Brain microvascular endothelial cell (primary cell): ENCODE measurements around the gene NDRG4.

Experiments
- DNase-seq: peaks from one replicate; pipeline ENCODE4 v3.0.0-alpha.2; 2020
- H3K27ac ChIP-seq: fragments of 250-450 bp; sonication (Bioruptor Pico); 2 replicates; pipeline ENCODE4 v1.5.1; 2020; ENCODE audit warnings: mild to moderate bottlenecking, moderate library complexity
- H3K27me3 ChIP-seq: fragments of 250-450 bp; sonication (Bioruptor Pico); replicated peaks from 2 replicates; pipeline ENCODE4 v1.5.1; 2020; ENCODE audit warnings: mild to moderate bottlenecking
- H3K36me3 ChIP-seq: fragments of 250-450 bp; sonication (Bioruptor Pico); replicated peaks from 2 replicates; pipeline ENCODE4 v1.5.1; 2020; ENCODE audit warnings: mild to moderate bottlenecking
- H3K4me3 ChIP-seq: 2 replicates; pipeline ENCODE4 v1.5.1; 2011; ENCODE audit warnings: low read depth, mild to moderate bottlenecking, control low read depth, low read length, moderate library complexity
- CTCF ChIP-seq: IDR thresholded peaks from 2 replicates; pipeline ENCODE4 v1.5.1; 2011; ENCODE audit warnings: low read depth, mild to moderate bottlenecking, moderate library complexity, low read length, control low read depth, inconsistent platforms; ENCODE audit errors: missing control alignments
- in situ Hi-C: cut with HindIII; loops from 2 replicates; pipeline ENCODE4 v1.10.0; 2017; ENCODE audit warnings: low sequenced_read_pairs, low pct_ligation_motif_present

Gene NDRG4

GRCh38 chr16:58503863-58504688 is 4.1 kb downstream of the NDRG4 start:
- DNase-seq: no peak
- H3K4me3 ChIP-seq: no peak overlapping the region
- H3K27ac ChIP-seq: no peak overlapping the region
- H3K36me3 ChIP-seq: no peaks in the 10 kb centered on the region
- in situ Hi-C loops: no loop called here
- no peak for TF ChIP-seq CTCF
- no peaks in the 10 kb centered on the region for H3K27me3 ChIP-seq

- in situ Hi-C loops: no loop called here
Observed at GRCh38 chr16:58506241-58507194, 6.6 kb downstream of the NDRG4 start.

GRCh38 chr16:58507195-58507962 is 7.4 kb downstream of the NDRG4 start:
- Histone ChIP-seq H3K27ac (no peak overlapping the region), H3K27me3 (no peaks in the 10 kb centered on the region), H3K4me3 (no peak overlapping the region), H3K36me3 (no peaks in the 10 kb centered on the region)
- no peak for DNase-seq
- TF ChIP-seq CTCF: no peak
- in situ Hi-C loops: no loop called here

More at GRCh38 chr16:58506241-58507194, 6.6 kb downstream of the NDRG4 start:
- Histone ChIP-seq H3K36me3 (no peaks in the 10 kb centered on the region), H3K27ac (no peak overlapping the region), H3K27me3 (no peaks in the 10 kb centered on the region), H3K4me3 (no peak overlapping the region)
- no peak for DNase-seq
- no peak for TF ChIP-seq CTCF

- no peak for TF ChIP-seq CTCF
- no peak for DNase-seq
- Histone ChIP-seq H3K27me3 (no peaks in the 10 kb centered on the region), H3K27ac (no peak overlapping the region), H3K4me3 (no peak overlapping the region), H3K36me3 (no peaks in the 10 kb centered on the region)
- in situ Hi-C loops: no loop called here
Observed at GRCh38 chr16:58507963-58508670, 8.2 kb downstream of the NDRG4 start.

GRCh38 chr16:58508671-58509251 is 8.8 kb downstream of the NDRG4 start:
- Histone ChIP-seq H3K36me3 (no peaks in the 10 kb centered on the region), H3K27ac (no peak overlapping the region), H3K27me3 (no peaks in the 10 kb centered on the region), H3K4me3 (no peak overlapping the region)
- TF ChIP-seq CTCF: no peak
- DNase-seq: no peak
- in situ Hi-C loops: no loop called here
